Stimulated activated CD8-positive, alpha-beta memory T cell treated with anti-CD3 and anti-CD28 coated beads, Interleukin-2, amount 100 ng/mL, for 1 hour (primary cell): ENCODE results near the gene NAA60.
"Not testable (repeated sequence)": the region's sequence is repeated elsewhere in the genome, so short reads cannot be mapped to it uniquely, and the experiment has no call there.

Source experiments
- DNase-seq, 2 donors: peaks; one replicate each; pipeline ENCODE4 v3.0.0-alpha.2; 2020; ENCODE audit warnings: low read depth in 2 of 2

NAA60 gene

GRCh38 chr16:3482659-3483241 is 39.3 kb downstream of the NAA60 start:
- no peak for DNase-seq

GRCh38 chr16:3484318-3485096 is 41.0 kb downstream of the NAA60 start:
- DNase-seq, result no peak

GRCh38 chr16:3485097-3485745 is 41.7 kb downstream of the NAA60 start:
- no peak for DNase-seq

- no peak for DNase-seq
These were observed 42.5 kb downstream of the NAA60 start for GRCh38 chr16:3485821-3486505.

- no peak for DNase-seq
These were observed 43.2 kb downstream of the NAA60 start for GRCh38 chr16:3486506-3487215.

GRCh38 chr16:3487521-3488410 is 44.3 kb downstream of the NAA60 start:
- DNase-seq, result no peak

- no peak for DNase-seq
These were observed 45.3 kb downstream of the NAA60 start for GRCh38 chr16:3488801-3489200.

- DNase-seq, result no peak
These were observed 47.6 kb downstream of the NAA60 start for GRCh38 chr16:3490911-3491629.

- no peak for DNase-seq
These were observed 48.9 kb downstream of the NAA60 start for GRCh38 chr16:3492356-3492755.

GRCh38 chr16:3494386-3494973 is 51.0 kb downstream of the NAA60 start:
- no peak for DNase-seq

GRCh38 chr16:3495176-3495575 is 51.7 kb downstream of the NAA60 start, which contains the start of gene C16orf90:
Gene C16orf90 (minus strand): TSS chr16:3495489. CDS start chr16:3495421, 68 bp downstream.
- no peak for DNase-seq

GRCh38 chr16:3496386-3496785 is 52.9 kb downstream of the NAA60 start:
- DNase-seq, result no peak

- no peak for DNase-seq
These were observed 54.3 kb downstream of the NAA60 start for GRCh38 chr16:3497771-3498170.

- no peak for DNase-seq
These were observed 55.5 kb downstream of the NAA60 start for GRCh38 chr16:3498988-3499387.

GRCh38 chr16:3501412-3501761 is 57.9 kb downstream of the NAA60 start:
- DNase-seq, result not testable (repeated sequence)

- no peak for DNase-seq
These were observed 58.4 kb downstream of the NAA60 start for GRCh38 chr16:3501783-3502400.

- peak in 1 of 2 donors; percentile 12 for DNase-seq
These were observed 60.0 kb downstream of the NAA60 start for GRCh38 chr16:3503523-3503922.

GRCh38 chr16:3508736-3509135 is 65.3 kb downstream of the NAA60 start:
- no peak for DNase-seq

- DNase-seq, result peak; percentile 42 to 47
These were observed 66.0 kb downstream of the NAA60 start for GRCh38 chr16:3509470-3509928.
